Epithelial cell of proximal tubule (primary cell): ENCODE data around the gene MAPKAP1. TPM values are rescaled to one million over a fixed set of nuclear protein-coding genes. Genes with fewer than 3 reads are reported as not detected.
"Not testable (repeated sequence)": the region's sequence is repeated elsewhere in the genome, so short reads cannot be mapped to it uniquely, and the experiment has no call there.

Experiments used
- DNase-seq: peaks from one replicate; pipeline ENCODE4 v3.0.0-alpha.2; 2011; ENCODE audit warnings: low read depth
- H3K4me3 ChIP-seq: 2 replicates; pipeline ENCODE4 v1.5.1; 2011; ENCODE audit warnings: low read depth, mild to moderate bottlenecking, low read length
- total RNA-seq: library from RNA; depleted of rRNA; stranded (reverse); fragments of >200 nt; gene quantifications from 2 replicates; pipeline ENCODE4 v1.2.3, GENCODE V29; 2015
- TF ChIP-seq, protein P1 (sequence below): conservative IDR thresholded peaks from 2 replicates; pipeline ENCODE4 v1.5.1; 2012; ENCODE audit warnings: low read depth, mild to moderate bottlenecking, low read length

MAPKAP1 gene
- total RNA-seq, 1 donor from 2014 or later: 100 TPM

DNA sequence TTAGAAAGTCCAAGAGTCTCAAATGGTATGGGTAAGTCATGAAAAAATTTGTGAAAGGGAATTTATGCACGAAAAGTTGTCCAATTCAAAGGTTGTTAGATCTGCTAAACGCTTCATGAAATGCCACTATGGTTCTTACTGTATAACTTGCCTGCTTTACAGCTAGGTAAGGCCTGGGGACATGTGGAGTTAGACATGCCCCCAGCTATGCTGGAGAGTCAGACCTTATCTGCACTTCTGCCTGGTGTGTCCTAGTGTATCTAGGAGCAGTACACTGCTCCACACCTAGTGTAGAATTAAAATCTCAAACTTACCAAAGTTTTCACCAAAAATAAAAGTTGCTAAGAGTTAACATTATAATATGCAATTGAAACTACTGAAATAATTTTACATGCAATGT, 136.8 kb downstream of the MAPKAP1 start:
- no peak for DNase-seq
- H3K4me3 ChIP-seq: no peak overlapping the region
- TF ChIP-seq, protein P1, sequence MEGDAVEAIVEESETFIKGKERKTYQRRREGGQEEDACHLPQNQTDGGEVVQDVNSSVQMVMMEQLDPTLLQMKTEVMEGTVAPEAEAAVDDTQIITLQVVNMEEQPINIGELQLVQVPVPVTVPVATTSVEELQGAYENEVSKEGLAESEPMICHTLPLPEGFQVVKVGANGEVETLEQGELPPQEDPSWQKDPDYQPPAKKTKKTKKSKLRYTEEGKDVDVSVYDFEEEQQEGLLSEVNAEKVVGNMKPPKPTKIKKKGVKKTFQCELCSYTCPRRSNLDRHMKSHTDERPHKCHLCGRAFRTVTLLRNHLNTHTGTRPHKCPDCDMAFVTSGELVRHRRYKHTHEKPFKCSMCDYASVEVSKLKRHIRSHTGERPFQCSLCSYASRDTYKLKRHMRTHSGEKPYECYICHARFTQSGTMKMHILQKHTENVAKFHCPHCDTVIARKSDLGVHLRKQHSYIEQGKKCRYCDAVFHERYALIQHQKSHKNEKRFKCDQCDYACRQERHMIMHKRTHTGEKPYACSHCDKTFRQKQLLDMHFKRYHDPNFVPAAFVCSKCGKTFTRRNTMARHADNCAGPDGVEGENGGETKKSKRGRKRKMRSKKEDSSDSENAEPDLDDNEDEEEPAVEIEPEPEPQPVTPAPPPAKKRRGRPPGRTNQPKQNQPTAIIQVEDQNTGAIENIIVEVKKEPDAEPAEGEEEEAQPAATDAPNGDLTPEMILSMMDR: no peak

DNA sequence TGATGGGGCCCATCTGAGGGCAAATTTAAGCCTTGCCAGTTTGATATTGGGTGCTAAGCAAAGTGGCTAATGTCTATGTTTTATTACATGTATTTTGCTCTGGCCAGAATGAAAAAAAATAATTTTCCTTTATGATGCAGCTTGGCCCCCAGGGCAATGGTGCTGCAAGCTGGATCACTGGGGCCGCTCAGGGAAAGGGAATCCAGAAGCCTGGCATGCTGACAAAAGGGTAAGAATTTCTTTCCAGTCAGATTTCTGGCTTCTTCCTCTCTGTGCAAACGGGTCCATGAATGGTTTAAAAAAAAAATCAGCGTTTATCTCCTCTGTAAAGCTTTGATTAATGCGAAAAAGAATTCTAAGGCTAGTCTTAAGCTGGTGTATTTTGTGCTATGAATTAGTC, 138.4 kb downstream of the MAPKAP1 start:
- DNase-seq: no peak
- no peak overlapping the region for H3K4me3 ChIP-seq
- TF ChIP-seq, protein P1: no peak

DNA sequence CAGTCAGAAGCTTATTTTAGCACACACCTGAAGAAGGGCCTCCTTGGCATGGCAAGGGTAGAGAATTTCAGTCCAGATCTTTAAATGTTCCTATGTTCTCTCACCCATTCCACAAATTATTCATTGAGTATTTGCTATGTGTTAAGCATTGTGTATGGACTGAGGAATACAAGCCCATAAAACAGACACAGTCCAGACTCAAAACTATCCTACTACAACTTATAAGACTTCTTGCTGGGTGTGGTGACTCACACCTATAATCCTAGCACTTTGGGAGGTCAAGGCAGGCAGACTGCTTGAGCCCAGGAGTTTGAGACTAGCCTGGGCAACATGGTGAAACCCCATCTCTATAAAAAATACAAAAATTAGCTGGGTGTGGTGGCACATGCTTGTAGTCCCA, 141.0 kb downstream of the MAPKAP1 start:
- not testable (repeated sequence) for DNase-seq, H3K4me3 ChIP-seq

DNA sequence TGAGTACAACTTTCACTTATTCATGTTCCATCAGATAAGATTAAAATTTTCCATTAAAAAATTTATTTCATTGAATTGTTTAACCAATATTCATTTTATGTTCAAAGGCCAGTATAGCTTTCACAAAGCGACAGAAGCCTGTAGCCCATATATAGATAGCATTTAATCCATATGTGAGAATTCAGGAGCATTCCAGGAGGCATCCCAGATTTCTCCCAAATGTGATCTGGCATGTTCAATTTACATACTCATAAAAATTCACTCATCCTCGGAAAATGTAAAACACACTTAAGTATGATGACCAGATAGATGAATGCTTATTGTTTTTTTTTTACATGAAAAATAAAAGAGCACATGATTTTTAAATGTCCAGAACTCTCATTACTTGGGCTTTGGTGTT, 141.9 kb downstream of the MAPKAP1 start:
- no peak overlapping the region for H3K4me3 ChIP-seq
- TF ChIP-seq, protein P1: no peak
- no peak for DNase-seq

DNA sequence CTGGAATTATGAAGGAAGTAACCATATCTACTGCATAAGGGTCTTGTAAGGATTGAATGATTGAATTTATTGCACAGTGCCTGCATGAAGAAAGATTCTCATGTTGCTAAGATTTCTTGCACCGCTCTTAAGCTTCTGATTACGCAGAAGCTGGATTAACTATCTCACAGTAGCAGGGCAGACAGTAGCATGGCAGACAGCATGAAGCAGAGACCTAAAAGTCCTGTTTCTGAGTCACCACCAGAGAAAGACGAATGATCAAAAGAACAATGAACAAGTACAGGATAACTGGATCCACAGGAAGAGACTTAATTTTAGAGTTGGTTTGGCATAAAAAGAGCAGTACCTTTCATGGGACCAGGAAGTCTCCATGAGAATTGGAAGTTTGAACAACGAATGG, 142.4 kb downstream of the MAPKAP1 start:
- no peak overlapping the region for H3K4me3 ChIP-seq
- DNase-seq: no peak
- TF ChIP-seq, protein P1: no peak

DNA sequence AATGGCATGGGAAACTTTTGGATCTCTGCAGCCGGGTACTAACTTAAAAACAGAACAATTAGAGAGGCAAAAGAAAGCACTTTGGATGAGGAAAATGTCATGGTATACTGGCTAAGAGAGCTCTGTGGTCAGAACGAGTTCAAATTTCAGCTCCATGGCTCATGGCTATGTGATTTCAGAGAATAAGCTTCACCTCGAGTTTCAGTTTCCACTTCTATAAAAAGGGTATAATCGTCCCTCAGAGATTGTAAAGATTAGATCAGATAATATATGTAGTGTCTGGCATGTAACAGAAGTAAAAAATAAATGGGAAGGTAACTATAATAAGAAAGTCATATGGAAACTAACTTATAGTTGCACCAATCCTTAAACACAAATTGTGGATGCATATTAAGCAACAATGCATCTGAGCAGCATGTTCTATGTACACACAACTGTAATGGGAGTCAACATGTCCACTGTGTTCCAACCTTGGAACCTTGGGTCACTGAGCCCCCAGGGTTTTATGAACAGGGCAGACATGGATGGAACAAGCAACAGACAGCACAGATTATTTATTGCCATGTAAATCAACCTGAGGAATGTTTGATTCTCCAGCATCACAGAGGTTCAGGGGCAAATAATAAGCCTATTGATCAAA, 145.4 kb downstream of the MAPKAP1 start:
- TF ChIP-seq, protein P1: no peak
- DNase-seq: no peak
- H3K4me3 ChIP-seq: no peak overlapping the region

DNA sequence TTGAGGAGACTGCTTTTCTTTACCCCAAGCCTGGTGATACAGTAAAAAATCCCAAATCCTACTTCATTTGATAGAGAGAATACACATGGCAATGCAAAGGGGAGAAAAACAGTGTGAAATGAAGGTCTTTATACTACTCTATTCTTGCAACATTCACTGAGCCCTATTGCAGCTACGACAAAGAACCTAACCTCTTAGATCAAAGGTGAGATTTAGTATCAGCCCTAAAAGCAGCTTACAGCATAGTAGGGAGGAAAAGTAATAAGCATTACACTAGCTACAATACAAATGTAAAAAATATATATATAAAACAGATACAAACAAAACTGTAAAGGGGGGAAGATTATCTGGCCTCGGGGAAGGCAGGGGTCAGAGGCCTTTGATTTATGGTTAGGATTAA, 147.1 kb downstream of the MAPKAP1 start:
- no peak for DNase-seq
- TF ChIP-seq, protein P1: no peak
- H3K4me3 ChIP-seq: no peak overlapping the region

DNA sequence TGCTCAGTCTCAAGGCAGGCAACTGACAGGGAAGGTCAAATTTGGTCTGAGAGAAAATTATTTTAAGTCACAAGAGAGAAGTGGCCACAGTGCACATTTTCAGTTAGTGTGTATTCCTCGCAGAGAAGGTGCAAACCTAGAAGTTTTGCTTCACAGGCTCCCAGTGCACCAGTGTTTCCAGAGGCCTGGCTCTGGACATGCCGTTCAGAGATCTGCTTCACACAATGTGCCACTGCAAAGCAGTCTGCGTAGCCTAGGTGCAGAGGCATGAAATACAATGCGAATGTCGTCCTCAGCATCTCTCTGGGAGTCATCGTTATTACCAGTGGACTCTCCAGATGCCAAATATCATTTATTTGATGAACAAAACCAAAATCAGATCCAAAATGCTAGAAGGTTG, 147.8 kb downstream of the MAPKAP1 start:
- no peak for DNase-seq
- no peak overlapping the region for H3K4me3 ChIP-seq
- TF ChIP-seq, protein P1: no peak
